ENCODE results near the gene TUSC2.

- TF ChIP-seq, protein P1, sequence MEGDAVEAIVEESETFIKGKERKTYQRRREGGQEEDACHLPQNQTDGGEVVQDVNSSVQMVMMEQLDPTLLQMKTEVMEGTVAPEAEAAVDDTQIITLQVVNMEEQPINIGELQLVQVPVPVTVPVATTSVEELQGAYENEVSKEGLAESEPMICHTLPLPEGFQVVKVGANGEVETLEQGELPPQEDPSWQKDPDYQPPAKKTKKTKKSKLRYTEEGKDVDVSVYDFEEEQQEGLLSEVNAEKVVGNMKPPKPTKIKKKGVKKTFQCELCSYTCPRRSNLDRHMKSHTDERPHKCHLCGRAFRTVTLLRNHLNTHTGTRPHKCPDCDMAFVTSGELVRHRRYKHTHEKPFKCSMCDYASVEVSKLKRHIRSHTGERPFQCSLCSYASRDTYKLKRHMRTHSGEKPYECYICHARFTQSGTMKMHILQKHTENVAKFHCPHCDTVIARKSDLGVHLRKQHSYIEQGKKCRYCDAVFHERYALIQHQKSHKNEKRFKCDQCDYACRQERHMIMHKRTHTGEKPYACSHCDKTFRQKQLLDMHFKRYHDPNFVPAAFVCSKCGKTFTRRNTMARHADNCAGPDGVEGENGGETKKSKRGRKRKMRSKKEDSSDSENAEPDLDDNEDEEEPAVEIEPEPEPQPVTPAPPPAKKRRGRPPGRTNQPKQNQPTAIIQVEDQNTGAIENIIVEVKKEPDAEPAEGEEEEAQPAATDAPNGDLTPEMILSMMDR (IDR thresholded peaks at IDR 0.05) = no peak
- TF ChIP-seq EP300 (IDR thresholded peaks at IDR 0.05) = no peak
Measured at GRCh38 chr3:50322386-50323091, 5.5 kb downstream of the TUSC2 start, which contains the start of gene HYAL2.
